Duodenal mucosa (tissue), 2 donors: ENCODE measurements around the gene VIL1.

Experiments
- H3K27ac ChIP-seq: one replicate; pipeline ENCODE4 v1.7.0; 2013; ENCODE audit warnings: low read depth, low read length
- H3K27me3 ChIP-seq, 2 donors: one replicate each; pipeline ENCODE4 v1.7.0; 2013; ENCODE audit warnings: low read length in 2 of 2, control low read depth in 1 of 2; ENCODE audit not compliant: insufficient read depth in 2 of 2, control insufficient read depth in 1 of 2
- H3K36me3 ChIP-seq, 2 donors: one replicate each; pipeline ENCODE4 v1.7.0; 2013; ENCODE audit warnings: low read length in 2 of 2, control low read depth in 1 of 2; ENCODE audit not compliant: insufficient read depth in 2 of 2, control insufficient read depth in 1 of 2
- H3K4me1 ChIP-seq, 2 donors: one replicate each; pipeline ENCODE4 v1.7.0; 2013; ENCODE audit warnings: low read length in 2 of 2, control low read depth in 1 of 2; ENCODE audit not compliant: insufficient read depth in 2 of 2, control insufficient read depth in 1 of 2
- H3K4me3 ChIP-seq, 2 donors: one replicate each; pipeline ENCODE4 v1.7.0; 2013; ENCODE audit warnings: low read length in 2 of 2, low read depth in 1 of 2
- H3K9ac ChIP-seq, 2 donors: one replicate each; pipeline ENCODE4 v1.7.0; 2013; ENCODE audit warnings: low read length in 2 of 2, low read depth in 1 of 2
- H3K9me3 ChIP-seq, 2 donors: one replicate each; pipeline ENCODE4 v1.7.0; 2013; ENCODE audit warnings: low read length in 2 of 2, control low read depth in 1 of 2; ENCODE audit not compliant: control insufficient read depth in 1 of 2

The VIL1 gene

DNA sequence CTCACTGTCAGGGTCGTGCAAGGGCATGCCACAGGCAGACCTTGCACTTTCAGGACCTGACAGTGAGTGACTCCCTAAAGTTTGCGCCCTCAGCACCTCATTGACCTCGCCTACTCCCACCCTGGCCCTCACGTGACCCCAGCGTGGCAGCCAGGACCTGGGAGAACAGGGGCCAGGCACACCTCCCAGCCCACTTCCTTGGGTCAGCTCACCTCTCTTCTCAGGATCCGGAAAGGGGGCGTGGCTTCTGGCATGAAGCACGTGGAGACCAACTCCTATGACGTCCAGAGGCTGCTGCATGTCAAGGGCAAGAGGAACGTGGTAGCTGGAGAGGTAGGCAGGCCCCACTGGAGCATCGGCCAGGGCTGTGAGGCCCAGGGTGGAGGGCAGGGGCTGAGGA, 8.8 kb downstream of the VIL1 start:
- H3K36me3 ChIP-seq, result peaks cover 37 to 74% of the 10 kb centered on the region in 2 donors
- no peak overlapping the region for H3K27ac ChIP-seq
- H3K4me3 ChIP-seq, result no peak overlapping the region
- no peaks in the 10 kb centered on the region for H3K9me3 ChIP-seq
- no peak overlapping the region for H3K9ac ChIP-seq
- peaks cover 0 to 2% of the 10 kb centered on the region in 2 donors for H3K4me1 ChIP-seq
- no peaks in the 10 kb centered on the region for H3K27me3 ChIP-seq

GRCh38 chr2:218428846-218429558, 10.1 kb downstream of the VIL1 start:
- Histone ChIP-seq H3K36me3 (peaks cover 38 to 74% of the 10 kb centered on the region in 2 donors), H3K9me3 (no peaks in the 10 kb centered on the region)

DNA sequence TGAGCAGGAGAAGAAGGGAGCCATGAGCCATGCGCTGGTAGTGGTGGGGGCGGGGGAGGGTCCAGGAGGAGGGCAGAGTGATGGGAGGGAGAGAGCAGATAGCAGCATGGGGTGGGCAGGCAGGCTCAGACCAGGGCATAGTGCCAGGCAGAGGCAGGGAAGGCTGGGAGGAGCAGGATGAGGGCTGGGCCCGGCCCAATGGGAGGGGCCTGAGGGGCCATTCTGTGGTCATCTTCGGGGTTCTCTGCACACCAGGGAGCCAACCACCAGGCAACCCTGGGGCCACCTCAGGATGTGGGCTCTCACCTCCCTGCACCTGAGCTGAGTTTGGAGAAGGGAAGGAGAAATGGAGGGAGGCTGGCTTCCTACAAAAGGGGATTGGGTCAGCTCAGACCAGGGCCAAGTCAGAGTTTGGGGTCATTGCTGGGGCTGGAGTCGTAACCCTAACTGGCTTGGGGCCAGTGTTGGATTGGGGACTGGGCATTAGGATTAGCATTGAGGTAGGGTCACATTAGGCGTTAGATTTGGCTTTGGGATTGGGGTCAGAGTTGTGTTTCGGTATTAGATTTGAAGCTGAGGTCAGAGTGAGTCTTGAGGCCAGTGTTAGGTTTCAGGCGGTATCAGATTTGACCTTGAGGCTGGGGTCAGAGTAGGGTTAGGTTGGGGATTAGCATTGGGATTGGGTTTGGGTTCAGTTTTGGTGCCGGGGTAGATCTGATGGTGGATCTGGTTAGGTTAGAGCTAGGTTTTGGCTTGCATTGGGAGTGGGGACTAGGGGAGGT, 11.2 kb downstream of the VIL1 start:
- Histone ChIP-seq H3K36me3 (peaks cover 42 to 78% of the 10 kb centered on the region in 2 donors), H3K9ac (no peak overlapping the region), H3K4me3 (no peak overlapping the region), H3K9me3 (no peaks in the 10 kb centered on the region), H3K27me3 (no peaks in the 10 kb centered on the region), H3K4me1 (no peaks in the 10 kb centered on the region), H3K27ac (no peak overlapping the region)

More at GRCh38 chr2:218428846-218429558, 10.1 kb downstream of the VIL1 start:
- H3K4me1 ChIP-seq, result no peaks in the 10 kb centered on the region
- H3K9ac ChIP-seq, result no peak overlapping the region
- no peaks in the 10 kb centered on the region for H3K27me3 ChIP-seq
- no peak overlapping the region for H3K27ac ChIP-seq
- H3K4me3 ChIP-seq, result no peak overlapping the region

- Histone ChIP-seq H3K27ac (no peak overlapping the region), H3K4me3 (no peak overlapping the region), H3K9ac (no peak overlapping the region), H3K36me3 (peaks cover 38 to 78% of the 10 kb centered on the region in 2 donors), H3K27me3 (no peaks in the 10 kb centered on the region), H3K9me3 (no peaks in the 10 kb centered on the region), H3K4me1 (no peaks in the 10 kb centered on the region)
Measured at GRCh38 chr2:218430721-218431120, 11.8 kb downstream of the VIL1 start.

GRCh38 chr2:218431878-218432277, 13.0 kb downstream of the VIL1 start:
- no peak overlapping the region for H3K9ac ChIP-seq
- H3K4me3 ChIP-seq, result no peak overlapping the region
- H3K9me3 ChIP-seq, result no peaks in the 10 kb centered on the region
- no peaks in the 10 kb centered on the region for H3K27me3 ChIP-seq
- no peak overlapping the region for H3K27ac ChIP-seq
- no peaks in the 10 kb centered on the region for H3K4me1 ChIP-seq
- peaks cover 43 to 88% of the 10 kb centered on the region in 2 donors for H3K36me3 ChIP-seq

DNA sequence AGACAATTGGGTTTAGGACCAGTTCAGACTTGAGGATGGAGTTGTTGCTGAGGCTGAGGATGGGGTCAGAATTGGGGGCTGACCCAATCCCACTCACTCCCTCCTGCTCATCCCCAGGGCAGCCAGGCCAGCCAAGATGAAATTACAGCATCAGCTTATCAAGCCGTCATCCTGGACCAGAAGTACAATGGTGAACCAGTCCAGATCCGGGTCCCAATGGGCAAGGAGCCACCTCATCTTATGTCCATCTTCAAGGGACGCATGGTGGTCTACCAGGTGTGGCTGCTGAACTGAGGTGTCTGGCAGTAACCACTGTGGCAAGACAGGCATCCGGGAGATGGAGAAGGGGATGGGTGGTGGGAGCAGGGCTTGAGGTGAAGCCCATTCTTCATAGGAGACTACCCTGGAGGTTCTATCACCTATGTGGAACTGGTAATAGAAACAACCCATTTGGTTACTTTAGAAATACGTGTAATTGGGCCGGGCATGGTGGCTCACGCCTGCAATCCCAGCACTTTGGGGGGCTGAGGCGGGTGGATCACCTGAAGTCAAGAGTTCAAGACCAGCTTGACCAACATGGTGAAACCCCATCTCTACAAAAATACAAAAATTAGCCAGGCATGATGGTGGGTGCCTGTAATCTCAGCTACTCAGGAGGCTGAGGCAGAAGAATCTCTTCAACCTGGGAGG, 13.9 kb downstream of the VIL1 start:
- H3K9ac ChIP-seq, result no peak overlapping the region
- peaks cover 47 to 90% of the 10 kb centered on the region in 2 donors for H3K36me3 ChIP-seq

DNA sequence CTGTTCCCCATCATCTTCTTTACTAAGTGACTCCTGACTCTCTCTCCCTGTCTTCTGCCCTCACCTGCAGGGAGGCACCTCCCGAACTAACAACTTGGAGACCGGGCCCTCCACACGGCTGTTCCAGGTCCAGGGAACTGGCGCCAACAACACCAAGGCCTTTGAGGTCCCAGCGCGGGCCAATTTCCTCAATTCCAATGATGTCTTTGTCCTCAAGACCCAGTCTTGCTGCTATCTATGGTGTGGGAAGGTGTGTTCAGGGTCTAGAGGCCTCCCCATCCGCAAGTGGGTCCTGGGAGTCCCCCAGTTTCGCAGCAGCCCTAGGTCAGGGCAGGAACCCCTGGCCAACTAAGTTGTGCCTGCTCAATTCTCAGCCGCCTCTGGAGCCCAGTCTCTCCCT, 15.5 kb downstream of the VIL1 start:
- Histone ChIP-seq H3K36me3 (peaks cover 38 to 83% of the 10 kb centered on the region in 2 donors), H3K27ac (no peak overlapping the region), H3K4me3 (no peak overlapping the region), H3K4me1 (peaks cover 0 to 7% of the 10 kb centered on the region in 2 donors), H3K9ac (no peak overlapping the region), H3K9me3 (no peaks in the 10 kb centered on the region), H3K27me3 (no peaks in the 10 kb centered on the region)

More for the DNA sequence above, 13.9 kb downstream of the VIL1 start:
- no peak overlapping the region for H3K4me3 ChIP-seq
- no peak overlapping the region for H3K27ac ChIP-seq
- H3K4me1 ChIP-seq, result no peaks in the 10 kb centered on the region
- H3K27me3 ChIP-seq, result no peaks in the 10 kb centered on the region
- H3K9me3 ChIP-seq, result no peaks in the 10 kb centered on the region

DNA sequence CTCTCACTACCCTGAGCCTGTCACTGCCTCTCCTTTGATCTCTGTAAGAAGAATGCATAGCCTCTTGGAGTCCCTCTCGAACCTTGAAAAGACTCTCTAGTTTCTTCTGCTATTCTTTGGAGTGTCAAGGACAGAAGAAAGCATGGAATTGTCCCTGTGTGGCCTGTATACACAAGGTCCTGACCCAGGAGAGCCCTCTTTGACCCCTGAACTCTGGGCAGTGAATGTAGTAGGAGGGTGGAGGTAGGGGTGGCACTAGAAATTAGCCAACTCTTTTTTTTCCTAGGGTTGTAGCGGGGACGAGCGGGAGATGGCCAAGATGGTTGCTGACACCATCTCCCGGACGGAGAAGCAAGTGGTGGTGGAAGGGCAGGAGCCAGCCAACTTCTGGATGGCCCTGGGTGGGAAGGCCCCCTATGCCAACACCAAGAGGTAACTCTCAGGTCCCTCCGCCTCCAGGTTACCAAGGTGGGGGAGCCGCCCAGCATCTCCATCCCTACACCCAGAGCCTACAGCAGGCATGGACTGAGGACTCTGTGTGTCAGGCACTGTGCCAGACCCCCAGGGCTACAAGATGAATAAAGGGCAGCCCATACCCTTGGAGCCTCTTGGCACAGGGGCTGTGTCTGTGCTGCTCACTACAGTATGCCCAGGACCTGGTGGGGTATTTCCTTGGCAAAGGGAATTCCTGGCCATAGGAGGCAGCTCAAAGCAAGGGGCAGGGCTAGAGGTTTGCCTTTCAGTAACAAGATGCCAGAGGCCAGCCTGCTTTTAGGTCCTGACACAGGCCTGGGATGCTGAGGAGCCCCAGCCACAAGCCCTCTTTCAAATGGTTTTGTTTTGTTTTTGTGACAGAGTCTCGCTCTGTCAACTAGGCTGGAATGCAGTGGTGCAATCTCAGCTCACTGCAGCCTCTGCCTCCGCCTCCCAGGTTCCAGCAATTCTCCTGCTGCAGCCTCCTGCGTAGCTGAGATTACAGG, 16.4 kb downstream of the VIL1 start:
- Histone ChIP-seq H3K4me3 (no peak overlapping the region), H3K9me3 (no peaks in the 10 kb centered on the region), H3K9ac (no peak overlapping the region), H3K36me3 (peaks cover 38 to 79% of the 10 kb centered on the region in 2 donors), H3K27me3 (no peaks in the 10 kb centered on the region), H3K27ac (no peak overlapping the region), H3K4me1 (peaks cover 0 to 7% of the 10 kb centered on the region in 2 donors)

DNA sequence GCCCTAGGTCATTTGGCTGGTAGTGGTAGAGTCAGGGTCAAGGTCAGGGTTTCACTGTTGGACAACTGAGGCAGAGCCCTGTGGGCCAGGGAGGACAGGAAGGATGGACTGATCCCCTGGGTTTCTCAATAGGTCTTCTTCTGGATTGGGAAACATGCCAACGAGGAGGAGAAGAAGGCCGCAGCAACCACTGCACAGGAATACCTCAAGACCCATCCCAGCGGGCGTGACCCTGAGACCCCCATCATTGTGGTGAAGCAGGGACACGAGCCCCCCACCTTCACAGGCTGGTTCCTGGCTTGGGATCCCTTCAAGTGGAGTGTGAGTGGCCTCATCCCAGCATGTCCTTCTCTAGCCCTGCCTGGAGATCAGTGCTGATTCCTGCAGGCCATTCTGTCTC, 18.1 kb downstream of the VIL1 start:
- Histone ChIP-seq H3K9me3 (no peaks in the 10 kb centered on the region), H3K36me3 (peaks cover 35 to 79% of the 10 kb centered on the region in 2 donors), H3K4me3 (no peak overlapping the region), H3K27ac (no peak overlapping the region), H3K4me1 (peaks cover 0 to 7% of the 10 kb centered on the region in 2 donors), H3K27me3 (no peaks in the 10 kb centered on the region), H3K9ac (no peak overlapping the region)
